ENCODE results near the gene MRPL21.
"Not testable (repeated sequence)": the region's sequence is repeated elsewhere in the genome, so short reads cannot be mapped to it uniquely, and the experiment has no call there.

The MRPL21 gene

DNA sequence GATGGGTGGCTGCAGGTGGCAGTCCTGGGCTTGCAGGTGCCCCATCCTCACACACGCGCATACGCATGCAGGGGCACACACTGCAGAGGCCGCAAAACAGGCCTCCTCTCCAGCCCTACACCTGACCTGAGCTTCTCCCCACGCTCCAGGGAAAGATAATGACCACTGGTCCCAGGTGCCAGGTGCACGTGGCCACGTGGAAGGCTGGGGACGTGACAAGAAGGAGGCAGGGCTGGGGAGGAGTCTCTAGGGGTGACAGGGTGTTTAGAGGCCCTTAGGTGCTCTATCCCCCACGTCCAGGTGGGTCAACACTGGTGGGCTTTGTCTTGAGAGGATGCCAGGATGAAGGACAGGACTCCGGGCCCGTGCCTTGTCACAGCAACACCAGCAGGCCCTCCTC lies 38.4 kb downstream of the MRPL21 start:
- no peak for DNase-seq

DNA sequence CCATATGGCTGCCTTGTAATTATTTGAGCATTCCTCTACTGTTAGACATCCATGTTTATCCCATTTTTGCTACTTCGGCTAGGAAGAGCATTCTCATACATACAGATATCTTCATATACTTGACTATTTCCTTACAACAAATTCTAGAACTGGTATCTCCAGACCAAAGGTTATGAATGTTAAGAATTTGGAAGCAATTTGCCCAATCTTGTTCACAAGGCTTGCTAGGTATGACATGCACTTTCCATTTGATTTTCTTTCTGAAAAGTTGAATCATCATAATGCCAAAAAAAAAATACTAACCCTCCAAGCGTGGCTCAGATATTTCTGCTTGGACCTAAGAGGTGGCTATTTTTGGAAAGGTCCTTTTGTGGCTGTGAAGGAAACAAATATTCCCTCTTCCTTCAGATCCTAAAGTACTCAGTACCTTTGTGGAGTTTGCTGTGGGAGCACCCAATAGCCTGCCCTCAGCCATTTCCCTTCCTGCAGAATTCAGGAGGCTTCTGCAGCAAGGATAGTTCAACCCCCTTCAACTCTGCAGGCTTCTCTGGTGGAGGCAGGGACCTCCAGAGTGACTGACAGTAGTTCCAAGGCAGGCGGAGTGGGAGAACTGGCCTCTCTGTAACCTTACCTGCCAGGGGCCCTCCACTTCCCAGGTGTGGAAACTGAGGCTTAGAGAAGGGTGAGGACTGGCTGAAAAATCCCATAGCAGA lies 39.9 kb downstream of the MRPL21 start:
- no peak for DNase-seq

DNA sequence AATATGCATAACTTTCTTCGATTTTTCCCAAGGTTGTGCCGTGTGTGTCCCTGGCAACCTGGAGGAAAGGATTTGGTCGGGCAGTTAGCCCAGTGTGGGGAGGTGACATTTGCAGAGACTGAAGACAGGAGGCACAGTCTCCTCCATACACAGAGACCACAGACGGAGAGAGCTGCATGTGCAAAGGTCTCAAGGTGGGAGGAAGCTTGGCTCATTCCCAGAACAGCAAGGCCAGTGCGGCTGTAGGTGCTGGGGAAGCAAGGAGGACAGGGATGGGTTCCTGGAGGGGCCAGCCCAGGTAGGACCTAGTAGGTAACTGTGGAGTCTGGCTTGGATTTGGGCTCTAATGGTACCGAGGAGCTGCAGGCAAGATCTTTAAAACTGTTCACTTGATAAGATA lies 41.2 kb downstream of the MRPL21 start:
- DNase-seq = no peak

DNA sequence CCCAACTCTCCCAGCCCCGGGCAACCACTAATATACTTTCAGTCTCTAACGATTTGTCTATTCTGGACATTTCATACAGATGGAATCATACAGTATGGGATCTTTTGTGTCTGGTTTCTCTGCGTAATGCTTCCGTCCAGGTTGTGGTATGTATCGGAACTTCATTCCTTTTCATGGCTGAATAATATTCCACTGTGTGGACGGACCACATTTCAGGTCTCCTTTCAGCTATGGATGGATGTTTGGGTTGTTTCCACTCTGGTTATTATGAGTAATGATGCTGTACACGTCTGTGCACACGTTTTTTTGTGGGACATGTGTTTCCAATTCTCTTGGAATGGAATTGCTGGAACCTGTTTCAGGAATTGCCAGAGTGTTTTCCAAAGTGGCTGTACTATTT lies 44.5 kb downstream of the MRPL21 start:
- no peak for DNase-seq

DNA sequence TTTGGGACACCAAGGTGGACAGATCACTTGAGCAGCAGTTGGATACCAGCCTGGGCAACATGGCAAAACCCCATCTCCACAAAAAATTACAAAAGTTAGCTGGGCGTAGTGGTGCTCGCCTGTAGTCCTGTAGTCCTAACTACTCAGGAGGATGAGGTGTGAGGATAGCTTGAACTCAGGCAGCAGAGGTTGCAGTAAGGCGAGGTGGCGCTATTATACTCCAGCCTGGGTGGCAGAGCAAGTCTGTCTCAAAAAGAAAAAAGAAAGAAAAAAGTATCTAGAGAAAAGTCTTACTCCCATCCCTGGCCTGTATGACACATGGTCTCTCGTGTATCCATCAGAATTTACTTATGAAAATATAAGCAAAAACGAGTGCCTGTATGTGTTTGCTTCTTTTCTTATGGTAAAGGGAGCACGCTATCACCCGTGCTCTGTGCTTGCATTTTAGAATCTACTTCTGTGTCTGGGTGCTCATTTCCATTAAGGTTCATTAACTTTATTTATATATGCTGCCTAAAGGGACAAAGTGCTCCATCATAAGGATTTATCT lies 46.5 kb downstream of the MRPL21 start:
- DNase-seq = no peak

DNA sequence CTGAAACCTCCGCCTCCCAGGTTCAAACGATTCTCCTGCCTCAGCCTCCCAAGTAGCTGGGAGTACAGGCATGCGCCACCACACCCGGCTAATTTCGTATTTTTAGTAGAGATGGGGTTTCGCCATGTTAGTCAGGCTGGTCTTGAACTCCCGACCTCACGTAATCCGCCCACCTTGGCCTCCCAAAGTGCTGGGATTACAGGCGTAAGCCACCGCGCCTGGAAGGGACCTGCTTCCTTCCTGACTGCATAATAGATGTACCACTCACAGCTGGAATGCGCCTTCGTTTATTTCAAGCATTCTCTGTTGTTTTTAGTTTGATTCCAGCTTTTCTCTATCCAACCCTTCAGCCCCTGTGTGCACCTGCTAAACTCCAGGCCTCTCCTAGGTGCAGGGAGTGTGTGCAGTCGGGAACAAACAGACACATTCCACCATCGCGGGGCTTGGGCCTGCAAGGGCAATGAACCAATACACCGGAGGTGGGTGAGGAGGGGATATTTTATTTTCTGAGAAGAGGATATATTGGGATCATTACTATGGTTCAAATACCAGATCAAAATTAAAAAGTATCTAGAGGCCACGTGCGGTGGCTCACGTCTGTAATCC lies 47.1 kb downstream of the MRPL21 start:
- not testable (repeated sequence) for DNase-seq

DNA sequence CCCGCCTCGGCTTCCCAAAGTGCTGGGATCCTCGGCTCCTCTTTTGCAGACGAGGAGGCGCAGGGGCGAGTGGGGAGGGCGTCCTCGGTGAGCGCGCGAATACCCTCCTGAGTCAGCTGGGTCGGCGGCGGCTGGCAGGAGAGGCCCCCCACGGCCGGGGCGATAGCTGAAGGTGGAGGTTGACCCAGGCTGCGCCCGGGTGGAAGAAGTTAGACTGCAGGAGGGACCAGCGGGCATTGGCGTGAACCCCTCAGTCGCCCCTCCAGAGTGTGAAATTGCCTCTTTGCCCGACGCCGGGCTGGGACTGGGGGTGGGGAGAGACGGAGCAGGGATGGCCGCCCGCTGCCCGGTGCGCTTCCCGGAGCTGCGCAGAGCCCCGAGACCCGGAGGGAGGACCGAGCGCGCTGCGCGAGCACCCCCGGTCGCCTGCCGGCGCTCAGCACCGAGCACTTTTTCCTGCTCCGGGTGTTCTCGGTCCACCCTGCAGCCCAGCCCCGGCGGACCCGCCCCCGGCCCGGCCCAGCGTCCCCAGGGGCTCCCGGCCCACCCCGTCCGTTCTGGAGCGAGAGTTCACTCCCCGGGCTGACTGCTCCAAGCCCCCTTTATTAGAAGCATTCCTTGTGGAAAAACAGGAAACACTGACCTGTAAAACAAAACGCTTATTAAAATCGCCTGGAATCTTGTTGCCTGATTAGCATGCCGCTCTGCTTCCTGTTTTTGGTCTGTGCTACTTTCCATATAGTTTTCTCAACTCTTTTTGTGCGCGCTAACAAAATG lies 48.2 kb downstream of the MRPL21 start:
- DNase-seq = peak in 1 of 2 experiments; percentile 14

DNA sequence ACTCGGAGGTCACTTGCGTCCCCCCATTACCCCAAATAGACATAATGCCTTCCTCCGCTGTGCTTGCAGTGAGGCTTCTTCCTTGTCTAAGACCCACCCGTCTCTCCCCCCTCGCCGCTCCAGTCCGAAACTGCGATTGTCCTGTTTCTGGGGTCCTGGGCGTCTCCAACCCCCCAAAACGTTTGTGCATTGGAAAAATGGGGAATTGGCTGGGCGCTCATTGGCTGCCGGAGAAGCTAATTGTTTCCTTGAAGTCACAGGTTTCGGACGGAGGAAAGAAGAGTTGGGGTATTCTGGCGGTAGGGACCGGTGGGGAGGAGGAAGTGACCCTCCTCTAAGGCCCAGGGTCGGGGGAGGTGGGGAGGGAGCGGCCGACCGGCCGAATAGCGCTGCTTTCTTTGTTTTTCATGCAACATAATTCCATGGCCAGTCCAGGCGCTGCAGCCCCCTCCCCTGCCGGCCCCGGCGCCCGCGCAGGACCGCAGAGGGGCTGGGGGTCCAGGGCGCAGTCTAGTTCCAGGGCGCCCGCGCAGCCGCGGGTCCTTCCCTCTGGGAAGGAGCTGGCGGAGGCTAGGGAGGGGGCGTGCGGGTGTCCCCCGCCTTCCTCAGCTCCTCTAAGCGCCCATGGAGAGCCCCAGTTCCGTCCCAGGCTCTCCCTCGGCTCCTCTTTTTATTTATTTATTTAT lies 49.2 kb downstream of the MRPL21 start:
- no peak for DNase-seq

DNA sequence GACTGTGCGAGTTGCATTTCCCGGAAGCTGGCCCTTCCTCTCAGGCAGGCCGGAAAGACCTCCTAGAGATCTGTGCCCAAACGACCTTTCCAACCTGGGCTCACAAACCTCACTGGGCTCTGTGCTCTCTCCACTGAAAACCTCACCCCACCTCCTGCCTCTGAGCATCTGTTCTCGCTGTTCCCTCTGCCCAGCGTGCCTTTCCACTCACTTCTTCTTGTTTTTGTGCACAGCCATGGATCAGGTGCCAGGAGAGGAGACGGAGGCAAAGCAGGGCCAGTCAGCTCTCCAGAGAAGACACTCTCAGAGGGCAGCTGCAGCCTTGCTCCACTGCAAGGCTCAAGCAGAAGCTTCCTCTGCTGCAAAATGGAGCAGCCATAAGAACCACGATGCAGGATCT lies 51.0 kb downstream of the MRPL21 start:
- no peak for DNase-seq

DNA sequence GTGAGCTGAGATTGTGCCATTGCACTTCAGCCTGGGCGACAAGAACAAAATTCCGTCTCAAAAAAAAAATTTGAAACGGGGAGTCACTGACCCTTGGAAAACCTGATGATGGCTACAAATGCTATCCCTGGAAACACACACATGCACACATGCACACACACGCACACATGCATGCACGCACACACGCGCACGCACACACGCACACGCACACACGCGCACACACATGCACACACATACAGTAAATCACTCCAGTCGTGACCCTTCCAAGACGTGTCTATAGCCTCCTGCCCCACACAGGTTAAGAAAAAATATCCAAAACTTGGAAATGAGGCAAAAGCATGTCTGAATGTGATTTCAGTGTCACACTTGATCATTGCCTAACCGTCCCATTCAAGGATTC lies 55.2 kb downstream of the MRPL21 start:
- no peak for DNase-seq

DNA sequence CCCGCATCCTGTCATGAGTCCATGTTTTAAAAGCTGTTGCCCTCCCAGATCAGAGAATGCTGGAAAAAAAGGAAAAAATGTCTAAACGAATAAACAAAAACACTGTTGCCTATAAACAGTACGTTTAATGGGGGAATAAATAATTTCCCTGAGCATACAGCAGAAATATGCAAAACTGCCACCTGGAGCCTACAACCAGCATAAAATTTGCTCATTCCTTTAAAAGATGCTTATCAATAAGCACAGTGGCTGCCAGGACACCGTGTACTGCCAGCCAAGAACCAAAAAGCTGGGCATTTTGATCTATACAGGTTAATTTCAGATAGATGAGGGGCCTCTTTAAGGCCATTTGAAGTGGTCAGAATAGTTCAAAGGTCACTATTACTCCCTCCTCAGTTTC lies 56.2 kb downstream of the MRPL21 start:
- no peak for DNase-seq

DNA sequence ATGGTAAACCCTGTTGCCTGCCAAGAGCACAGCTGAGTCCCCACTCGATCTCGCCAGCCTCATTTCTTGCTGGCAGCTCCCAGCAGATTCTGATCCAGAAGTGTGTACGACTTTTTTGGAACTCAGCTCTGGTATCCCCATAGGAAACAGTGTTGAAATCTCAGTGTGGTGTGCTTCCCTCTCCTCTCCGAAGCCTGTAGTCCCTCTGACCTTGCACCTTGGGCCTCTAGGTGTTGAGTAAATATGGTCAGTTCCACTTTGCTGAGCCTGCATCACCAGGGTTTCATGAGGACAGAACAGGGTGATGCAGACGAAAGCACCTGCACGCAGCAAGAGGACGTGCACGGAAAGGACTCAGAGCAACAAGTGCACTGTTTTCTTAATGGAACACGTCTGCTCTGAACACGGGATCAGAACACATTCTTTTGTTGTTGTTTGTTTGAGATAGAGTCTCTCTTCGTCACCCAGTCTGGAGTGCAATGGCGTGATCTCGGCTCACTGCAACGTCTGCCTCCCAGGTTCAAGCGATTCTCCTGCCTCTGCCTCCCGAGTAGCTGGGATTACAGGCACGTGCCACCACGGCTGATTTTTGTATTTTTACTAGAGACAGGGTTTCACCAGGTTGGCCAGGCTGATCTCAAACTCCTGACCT lies 58.2 kb downstream of the MRPL21 start:
- DNase-seq = no peak

DNA sequence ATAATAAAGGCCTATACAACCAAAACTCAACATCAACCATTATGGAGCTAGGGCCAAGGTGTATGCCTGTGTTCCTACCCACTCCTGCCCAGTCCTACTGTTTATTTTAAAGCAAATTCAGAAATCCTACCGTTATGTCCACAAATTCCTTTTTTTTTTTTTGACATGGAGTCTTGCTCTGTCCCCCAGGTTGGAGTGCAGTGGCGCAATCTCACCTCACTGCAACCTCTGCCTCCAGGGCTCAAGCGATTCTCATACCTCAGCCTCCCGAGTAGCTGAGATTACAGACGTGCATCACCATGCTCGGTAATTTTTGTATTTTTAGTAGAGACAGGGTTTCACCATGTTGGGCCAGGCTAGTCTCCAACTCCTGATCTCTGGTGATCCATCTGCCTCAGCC lies 58.8 kb downstream of the MRPL21 start:
- no peak for DNase-seq

DNA sequence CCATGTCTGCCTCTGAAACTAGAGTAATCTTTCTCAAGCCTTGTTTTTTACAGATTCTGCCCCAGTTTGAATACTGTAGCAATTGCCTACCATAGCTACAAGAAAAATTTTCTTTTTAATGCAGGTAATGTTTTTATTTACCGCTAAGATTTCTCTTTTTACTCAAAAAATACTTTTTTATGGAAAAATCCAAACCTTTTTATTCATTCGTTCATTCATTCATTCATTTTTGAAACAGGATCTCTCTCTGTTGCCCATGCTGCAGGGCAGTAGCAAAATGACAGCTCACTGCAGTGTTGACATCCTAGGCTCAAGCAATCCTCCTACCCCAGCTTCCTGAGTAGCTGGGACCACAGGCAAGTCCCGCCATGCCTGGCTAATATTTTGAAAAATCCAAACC lies 59.3 kb downstream of the MRPL21 start:
- no peak for DNase-seq

DNA sequence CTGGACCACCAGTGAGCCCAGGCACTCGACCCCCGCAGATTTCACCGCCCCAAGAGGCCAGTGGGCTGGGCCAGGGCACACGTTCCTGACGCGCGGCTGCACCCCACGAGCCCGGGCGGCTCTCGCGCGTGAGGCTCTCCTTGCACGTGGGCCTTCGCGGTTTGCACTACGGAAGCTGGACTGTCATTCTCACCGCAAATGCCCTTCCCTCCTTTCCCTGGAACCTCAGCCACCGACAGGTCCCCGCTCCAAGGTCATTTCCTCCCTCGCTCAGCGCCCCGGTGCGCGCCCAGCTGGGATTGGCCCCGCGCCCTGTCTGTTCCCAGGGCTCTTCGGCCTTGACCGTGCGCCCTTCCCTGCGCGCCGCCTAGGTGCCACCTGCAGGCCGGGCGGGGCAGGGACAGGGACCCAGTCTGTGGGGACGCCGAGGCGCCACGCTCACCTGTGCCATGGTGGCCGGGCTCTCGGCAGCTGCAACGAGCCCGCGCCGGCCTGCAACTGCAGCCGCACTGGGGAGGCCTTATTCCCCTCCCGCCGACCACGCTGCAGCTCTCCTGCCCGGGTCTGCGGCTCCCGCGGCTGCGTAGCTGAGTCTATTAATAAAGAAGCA lies 59.8 kb downstream of the MRPL21 start:
- DNase-seq = peak; percentile 67 to 74

DNA sequence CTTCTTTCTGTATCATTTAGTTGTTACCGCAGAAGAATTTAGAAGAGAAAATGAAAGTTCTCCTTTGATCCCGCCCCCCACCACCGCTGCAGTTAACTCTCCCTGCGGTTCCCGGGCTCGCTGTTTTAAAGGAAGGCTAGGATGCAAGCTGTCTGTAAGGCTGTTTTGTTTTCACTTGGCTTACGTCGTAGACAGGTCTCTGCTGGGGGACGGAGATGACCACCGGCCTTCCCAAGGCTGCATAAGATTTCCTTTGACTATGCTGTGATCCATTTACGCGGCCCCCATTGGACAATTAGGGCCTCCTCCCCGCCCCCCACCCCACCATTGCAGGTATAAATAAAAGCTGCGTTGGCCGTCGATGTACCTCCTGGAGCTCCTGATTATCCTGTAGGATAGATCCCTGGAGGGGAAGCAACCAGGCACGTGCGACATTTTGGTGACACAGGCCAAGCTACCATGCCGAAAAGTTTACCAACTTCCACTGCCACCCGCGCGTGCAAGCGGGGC lies 60.5 kb downstream of the MRPL21 start:
- DNase-seq = peak; percentile 46

DNA sequence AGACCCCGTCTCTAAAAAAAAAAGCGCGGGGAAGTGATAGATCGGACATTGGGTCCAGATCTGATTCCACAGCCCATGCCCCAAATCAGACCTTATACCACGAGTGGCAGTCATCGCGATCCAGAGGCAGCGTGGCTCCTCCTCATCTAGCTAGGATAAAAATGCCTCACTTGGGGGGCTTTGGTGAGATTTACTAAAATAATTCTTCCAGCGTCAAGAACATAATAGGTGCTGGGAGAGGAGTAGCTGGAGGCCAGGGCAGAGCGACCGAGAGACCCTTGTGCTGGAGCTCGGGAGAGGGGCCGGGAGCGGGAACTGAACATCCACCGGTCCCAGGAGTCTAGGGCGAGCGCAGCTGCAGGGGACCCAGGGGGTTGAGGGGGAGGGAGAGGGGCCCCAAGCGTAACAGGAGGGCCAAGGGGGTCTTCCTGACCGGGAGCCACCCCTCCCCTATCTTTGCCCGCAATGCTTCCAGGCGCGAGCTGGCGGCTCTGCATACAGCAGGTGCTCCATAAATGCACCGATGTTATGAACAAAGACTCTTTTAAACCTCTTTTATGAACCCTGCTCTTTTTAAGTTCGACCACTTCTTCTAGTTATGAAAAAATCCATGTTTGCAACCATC lies 61.1 kb downstream of the MRPL21 start:
- no peak for DNase-seq

DNA sequence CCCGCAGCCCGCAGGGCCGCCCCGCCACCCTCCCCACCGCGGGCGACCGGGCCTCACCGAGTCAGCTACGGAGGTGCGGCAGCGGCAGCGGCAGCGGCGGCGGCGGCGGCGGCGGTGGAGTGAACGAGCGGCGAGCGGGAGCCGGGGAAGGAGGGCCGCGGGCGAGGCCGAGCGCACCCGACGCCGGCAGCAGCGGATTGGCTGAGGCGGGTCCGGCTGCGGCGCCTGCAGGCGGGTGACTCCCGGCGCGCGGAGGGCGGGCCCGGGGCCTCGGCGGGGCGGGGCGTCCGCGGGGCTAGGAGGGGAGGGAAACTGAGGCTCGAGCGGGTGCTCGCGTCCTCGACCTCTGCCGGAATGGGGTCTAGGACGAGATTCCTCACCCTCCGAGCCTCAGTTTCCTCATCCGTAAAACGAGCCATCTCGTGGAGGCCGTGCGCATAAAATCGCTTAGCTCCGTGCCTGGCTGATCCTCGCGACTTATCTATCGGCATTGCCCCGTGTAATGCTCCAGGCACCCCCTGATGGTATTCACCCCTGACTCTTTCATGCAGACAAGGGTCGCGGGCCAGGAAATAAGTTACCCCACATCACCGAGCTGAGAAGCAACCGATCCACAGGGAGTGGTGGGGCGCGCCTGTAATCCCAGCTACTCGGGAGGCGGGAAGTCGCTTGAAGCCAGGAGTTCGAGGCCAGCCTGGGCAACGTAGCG lies 61.8 kb downstream of the MRPL21 start, which contains the start of gene CPT1A:
Gene CPT1A (minus strand): TSS at position 199 of the 709 bp plus-strand sequence. CDS start 26,442 bp downstream, outside the sequence.
- peak; percentile 58 to 69 for DNase-seq
